ENCODE data around the gene SLC22A31.

Gene SLC22A31

DNA sequence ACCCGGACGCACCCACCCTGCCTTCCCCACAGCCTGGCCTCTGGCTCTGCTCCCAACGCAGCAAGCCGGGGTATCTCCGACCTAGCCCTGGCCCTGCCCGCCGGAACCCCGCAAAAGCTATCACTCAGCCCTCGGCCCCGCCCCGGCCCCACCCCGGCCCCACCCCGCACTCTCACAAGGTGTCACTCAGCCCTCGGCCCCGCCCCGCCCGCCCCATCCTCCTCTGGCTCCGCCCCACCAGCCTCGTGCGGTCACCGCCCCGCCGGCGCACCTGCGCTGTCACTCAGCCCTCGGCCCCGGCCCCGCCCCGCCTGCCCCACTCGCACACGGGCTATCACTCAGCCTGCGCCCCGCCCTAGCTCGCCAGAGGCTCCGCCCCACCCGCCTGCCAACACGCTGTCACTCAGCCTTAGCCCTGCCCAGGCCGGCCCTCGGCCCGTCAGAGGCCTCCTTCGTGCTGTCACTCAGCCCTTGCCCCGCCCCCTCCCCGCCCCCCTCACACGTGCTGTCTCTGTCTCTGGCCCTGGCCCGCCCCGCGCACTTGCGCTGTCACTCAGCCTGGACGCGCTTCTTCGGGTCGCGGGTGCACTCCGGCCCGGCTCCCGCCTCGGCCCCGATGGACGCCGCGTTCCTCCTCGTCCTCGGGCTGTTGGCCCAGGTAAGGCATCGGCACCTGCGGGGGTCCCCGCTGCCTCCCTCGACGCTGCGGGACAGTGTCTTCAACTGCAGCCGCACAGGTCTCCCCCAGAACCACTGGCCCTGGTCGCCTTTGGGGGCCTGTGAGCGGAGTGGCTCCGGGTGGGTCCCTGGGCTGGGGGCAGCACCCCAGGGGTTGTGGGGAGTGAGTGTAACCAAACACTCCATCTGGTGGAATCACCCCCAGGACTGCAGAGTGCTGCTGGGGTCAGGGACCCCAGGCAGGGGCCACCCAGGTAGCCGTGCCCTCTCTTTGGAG is 28.8 kb downstream of the SLC22A31 start, which contains the start of gene CDH15:
TSS of gene CDH15 (plus strand) at position 533 of the 955 bp plus-strand sequence. CDS start at position 617, 84 bp downstream.
- TF ChIP-seq EZH2phosphoT487 (IDR thresholded peaks at IDR 0.05; ENCODE audit: low read length), result no peak
- TF ChIP-seq, protein P1, sequence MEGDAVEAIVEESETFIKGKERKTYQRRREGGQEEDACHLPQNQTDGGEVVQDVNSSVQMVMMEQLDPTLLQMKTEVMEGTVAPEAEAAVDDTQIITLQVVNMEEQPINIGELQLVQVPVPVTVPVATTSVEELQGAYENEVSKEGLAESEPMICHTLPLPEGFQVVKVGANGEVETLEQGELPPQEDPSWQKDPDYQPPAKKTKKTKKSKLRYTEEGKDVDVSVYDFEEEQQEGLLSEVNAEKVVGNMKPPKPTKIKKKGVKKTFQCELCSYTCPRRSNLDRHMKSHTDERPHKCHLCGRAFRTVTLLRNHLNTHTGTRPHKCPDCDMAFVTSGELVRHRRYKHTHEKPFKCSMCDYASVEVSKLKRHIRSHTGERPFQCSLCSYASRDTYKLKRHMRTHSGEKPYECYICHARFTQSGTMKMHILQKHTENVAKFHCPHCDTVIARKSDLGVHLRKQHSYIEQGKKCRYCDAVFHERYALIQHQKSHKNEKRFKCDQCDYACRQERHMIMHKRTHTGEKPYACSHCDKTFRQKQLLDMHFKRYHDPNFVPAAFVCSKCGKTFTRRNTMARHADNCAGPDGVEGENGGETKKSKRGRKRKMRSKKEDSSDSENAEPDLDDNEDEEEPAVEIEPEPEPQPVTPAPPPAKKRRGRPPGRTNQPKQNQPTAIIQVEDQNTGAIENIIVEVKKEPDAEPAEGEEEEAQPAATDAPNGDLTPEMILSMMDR (IDR thresholded peaks at IDR 0.05; ENCODE audit: low read length), result no peak
- TF ChIP-seq EZH2 (optimal IDR thresholded peaks at IDR 0.05; ENCODE audit: low read depth, low read length), result no peak
- H3K4me2 ChIP-seq (ENCODE audit: low read depth, low read length), result peak within 1 kb of the TSS; percentile 79
- no peaks in the 10 kb centered on the region for H3K9me2 ChIP-seq (replicated peaks; ENCODE audit: insufficient read depth, low read length)
- no peak within 1 kb of the TSS for H3K9ac ChIP-seq (ENCODE audit: low read length)
- no peaks in the 10 kb centered on the region for H3K9me3 ChIP-seq (replicated peaks; ENCODE audit: insufficient read depth, low read length)
- H3F3A ChIP-seq (ENCODE audit: insufficient read depth, low read length), result no peaks in the 10 kb centered on the region
- no peaks in the 10 kb centered on the region for H3K79me2 ChIP-seq (ENCODE audit: low read length)
- H2AFZ ChIP-seq (ENCODE audit: low read length), result 0 out of 2 replicates have a peak within 1 kb of the TSS, but pooled peaks have one; percentile 35
- no peaks in the 10 kb centered on the region for H4K20me1 ChIP-seq (ENCODE audit: insufficient read depth, low read length)
- no peaks in the 10 kb centered on the region for H3K4me1 ChIP-seq (ENCODE audit: low read length)
- no peaks in the 10 kb centered on the region for H3K36me3 ChIP-seq (replicated peaks; ENCODE audit: insufficient read depth, low read length)
- H3K27ac ChIP-seq (ENCODE audit: low read length), result no peak within 1 kb of the TSS
- H3K27me3 ChIP-seq (replicated peaks; ENCODE audit: insufficient read depth, low read length), result 0 out of 2 replicates have a peak, but pooled peaks cover 7% of the 10 kb centered on the region
- peak within 1 kb of the TSS; percentile 33 for H3K4me3 ChIP-seq (ENCODE audit: low read length)
- peak; percentile 93 for DNase-seq

DNA sequence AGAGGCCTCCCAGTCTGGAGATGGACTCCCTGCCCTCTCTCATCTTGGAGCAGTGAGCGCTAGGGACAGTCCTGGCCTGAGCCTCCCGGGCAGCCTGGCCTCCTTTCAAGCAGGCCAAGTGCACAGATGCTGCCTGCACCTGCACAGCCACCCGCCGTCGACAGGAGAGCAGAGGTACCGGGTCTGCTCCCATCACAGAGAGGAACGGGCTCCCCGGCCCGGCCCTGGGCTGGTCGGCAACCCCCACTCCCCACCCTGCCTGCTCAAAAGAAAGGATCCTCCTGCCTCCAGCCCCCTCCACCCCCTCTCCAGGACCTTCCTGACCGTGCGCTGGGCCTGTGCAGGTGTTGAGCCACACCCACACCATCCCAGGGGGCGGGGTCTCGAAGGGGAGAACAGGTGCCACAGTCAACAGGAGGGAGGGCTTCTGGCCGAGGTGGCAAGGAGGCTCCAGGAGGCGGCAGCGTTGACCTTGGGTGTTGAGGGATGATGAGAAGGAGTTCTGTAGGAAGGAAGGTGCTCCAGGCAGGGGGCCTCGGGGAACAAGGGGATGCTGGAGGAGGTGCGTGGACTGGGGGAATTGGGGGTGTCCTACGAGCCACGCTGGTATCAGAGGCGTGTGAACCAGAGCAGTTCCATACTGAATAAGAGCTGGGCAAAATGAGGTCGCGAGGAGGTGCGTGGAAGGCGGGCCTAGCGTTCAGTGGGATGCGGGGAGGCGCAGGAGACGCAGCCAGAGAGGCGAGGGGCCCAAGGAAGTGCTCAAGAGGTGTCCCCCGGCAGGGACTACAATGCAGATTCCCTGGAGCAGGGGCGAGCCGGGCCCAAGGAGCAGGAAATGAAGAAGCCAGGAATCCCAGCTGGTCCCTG is 29.8 kb downstream of the SLC22A31 start:
- no peak overlapping the region for H3K9ac ChIP-seq (ENCODE audit: low read length)
- peak; percentile 53 for DNase-seq

DNA sequence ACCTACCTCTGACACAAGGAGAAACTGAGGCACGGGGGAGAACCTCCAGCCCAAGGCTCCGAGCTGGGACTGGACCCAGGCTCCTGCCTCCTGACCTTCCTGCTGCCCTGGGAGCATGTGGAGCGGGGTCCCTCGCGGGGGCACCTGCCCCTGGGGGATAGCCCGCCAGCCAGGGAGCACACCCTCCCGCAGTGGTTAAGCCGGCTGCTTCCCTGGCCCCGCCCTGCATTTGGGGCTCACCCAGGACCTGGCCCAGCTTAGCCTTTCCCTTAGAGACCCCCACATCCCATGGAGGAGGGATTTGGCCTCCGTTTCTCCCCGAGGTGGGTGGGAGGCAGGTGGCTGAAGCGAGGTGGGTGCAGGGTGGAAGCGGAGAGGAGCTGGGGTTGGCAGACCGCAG is 30.6 kb downstream of the SLC22A31 start:
- no peak for DNase-seq
- H3K9me2 ChIP-seq (replicated peaks; ENCODE audit: insufficient read depth, low read length), result no peaks in the 10 kb centered on the region
- no peak overlapping the region for H3K4me3 ChIP-seq (ENCODE audit: low read length)
- no peak overlapping the region for H3K4me2 ChIP-seq (ENCODE audit: low read depth, low read length)
- no peaks in the 10 kb centered on the region for H4K20me1 ChIP-seq (ENCODE audit: insufficient read depth, low read length)
- no peaks in the 10 kb centered on the region for H3K36me3 ChIP-seq (replicated peaks; ENCODE audit: insufficient read depth, low read length)
- H3K9me3 ChIP-seq (replicated peaks; ENCODE audit: insufficient read depth, low read length), result no peaks in the 10 kb centered on the region
- no peak overlapping the region for H3K9ac ChIP-seq (ENCODE audit: low read length)
- H3K4me1 ChIP-seq (ENCODE audit: low read length), result no peaks in the 10 kb centered on the region
- no peaks in the 10 kb centered on the region for H3F3A ChIP-seq (ENCODE audit: insufficient read depth, low read length)
- no peak overlapping the region for H3K27ac ChIP-seq (ENCODE audit: low read length)
- H3K79me2 ChIP-seq (ENCODE audit: low read length), result no peaks in the 10 kb centered on the region
- 0 out of 2 replicates have a peak, but pooled peaks cover 7% of the 10 kb centered on the region for H3K27me3 ChIP-seq (replicated peaks; ENCODE audit: insufficient read depth, low read length)
- TF ChIP-seq, protein P1 (IDR thresholded peaks at IDR 0.05; ENCODE audit: low read length), result no peak
- no peak for TF ChIP-seq EZH2 (optimal IDR thresholded peaks at IDR 0.05; ENCODE audit: low read depth, low read length)
- TF ChIP-seq EZH2phosphoT487 (IDR thresholded peaks at IDR 0.05; ENCODE audit: low read length), result no peak
- H2AFZ ChIP-seq (ENCODE audit: low read length), result no peak overlapping the region

More for the DNA sequence above, 29.8 kb downstream of the SLC22A31 start:
- TF ChIP-seq, protein P1 (IDR thresholded peaks at IDR 0.05; ENCODE audit: low read length), result no peak
- TF ChIP-seq EZH2phosphoT487 (IDR thresholded peaks at IDR 0.05; ENCODE audit: low read length) (no peak), EZH2 (optimal IDR thresholded peaks at IDR 0.05; ENCODE audit: low read depth, low read length) (no peak)
- H3K36me3 ChIP-seq (replicated peaks; ENCODE audit: insufficient read depth, low read length), result no peaks in the 10 kb centered on the region
- 0 out of 2 replicates have a peak, but pooled peaks cover 7% of the 10 kb centered on the region for H3K27me3 ChIP-seq (replicated peaks; ENCODE audit: insufficient read depth, low read length)
- no peaks in the 10 kb centered on the region for H3K79me2 ChIP-seq (ENCODE audit: low read length)
- H3K4me3 ChIP-seq (ENCODE audit: low read length), result peak overlapping the region; percentile 33
- no peaks in the 10 kb centered on the region for H3K9me2 ChIP-seq (replicated peaks; ENCODE audit: insufficient read depth, low read length)
- no peaks in the 10 kb centered on the region for H4K20me1 ChIP-seq (ENCODE audit: insufficient read depth, low read length)
- no peaks in the 10 kb centered on the region for H3F3A ChIP-seq (ENCODE audit: insufficient read depth, low read length)
- peak overlapping the region; percentile 79 for H3K4me2 ChIP-seq (ENCODE audit: low read depth, low read length)
- no peak overlapping the region for H3K27ac ChIP-seq (ENCODE audit: low read length)
- 0 out of 2 replicates have a peak overlapping the region, but pooled peaks have one; percentile 35 for H2AFZ ChIP-seq (ENCODE audit: low read length)
- no peaks in the 10 kb centered on the region for H3K9me3 ChIP-seq (replicated peaks; ENCODE audit: insufficient read depth, low read length)
- no peaks in the 10 kb centered on the region for H3K4me1 ChIP-seq (ENCODE audit: low read length)

Measured in MM.1S (cell line).